ENCODE data around the gene LPAR5. TPM values are rescaled to one million over a fixed set of nuclear protein-coding genes. Genes with fewer than 3 reads are reported as not detected.

LPAR5 gene
- total RNA-seq, 4 donors from 2014 or later: 0.78 to 8.1 (median 3.5) TPM

- no peak for TF ChIP-seq CTCF (IDR thresholded peaks at IDR 0.05)
- Histone ChIP-seq H3K27me3 (no peaks in the 10 kb centered on the region), H3K36me3 (peaks cover 8 to 12% of the 10 kb centered on the region in 2 donors), H3K4me3 (replicated peaks in 1 of 3) (peak overlapping the region; percentile 69 to 96 (median 86)), H3K27ac (peak overlapping the region; percentile 94 to 99 (median 99)), H3K4me1 (peaks cover 33 to 41% of the 10 kb centered on the region in 2 donors), H3K9me3 (no peaks in the 10 kb centered on the region)
- peak; percentile 82 to 85 for DNase-seq
- intact Hi-C loops (cut with DNase I): no loop called here
- 0% methylated on average over 2 of the region's 70 CpGs; no CpG with 5 or more reads in 1 of the 2 donors for WGBS, 2 donors
Observed at GRCh38 chr12:6606331-6607131, 29.2 kb downstream of the LPAR5 start.

- H3K27me3 ChIP-seq: no peaks in the 10 kb centered on the region
- 7 to 10% methylated on average over 11 to 17 of the region's 18 CpGs for WGBS, 2 donors
- peak overlapping the region; percentile 69 to 96 (median 86) for H3K4me3 ChIP-seq (replicated peaks in 1 of 3)
- peaks cover 17 to 21% of the 10 kb centered on the region in 2 donors for H3K36me3 ChIP-seq
- no peaks in the 10 kb centered on the region for H3K9me3 ChIP-seq
- H3K4me1 ChIP-seq: peaks cover 33 to 36% of the 10 kb centered on the region in 2 donors
- intact Hi-C loops (cut with DNase I): no loop called here
- H3K27ac ChIP-seq: peak overlapping the region; percentile 94 to 99 (median 99)
- TF ChIP-seq POLR2A (IDR thresholded peaks at IDR 0.05) (no peak), CTCF (IDR thresholded peaks at IDR 0.05) (peak in 1 of 6 experiments; percentile 7)
- peak; percentile 58 to 77 for DNase-seq
Observed at GRCh38 chr12:6605421-6606330, 30.1 kb downstream of the LPAR5 start.

GRCh38 chr12:6604259-6605029, 31.3 kb downstream of the LPAR5 start:
- WGBS, 2 donors: 66 to 68% methylated on average over 6 of the region's 6 CpGs
- intact Hi-C loops (cut with DNase I): loop anchor here (5.0 kb wide), 1 partner anchor 37 kb away; the partner anchor contains the start of gene NOP2

More at GRCh38 chr12:6604259-6605029, 31.3 kb downstream of the LPAR5 start:
- peaks cover 33 to 36% of the 10 kb centered on the region in 2 donors for H3K4me1 ChIP-seq
- H3K27ac ChIP-seq: peak overlapping the region in 2 of 3 donors; percentile 94 to 99
- peak overlapping the region in 1 of 3 donors; percentile 7 for H3K4me3 ChIP-seq (replicated peaks in 1 of 3)
- H3K27me3 ChIP-seq: no peaks in the 10 kb centered on the region
- peaks cover 29 to 33% of the 10 kb centered on the region in 2 donors for H3K36me3 ChIP-seq
- TF ChIP-seq CTCF (IDR thresholded peaks at IDR 0.05): no peak
- no peak for TF ChIP-seq POLR2A (IDR thresholded peaks at IDR 0.05)
- no peaks in the 10 kb centered on the region for H3K9me3 ChIP-seq
- no peak for DNase-seq
